ENCODE measurements around the gene CHRNA4. TPM values are rescaled to one million over a fixed set of nuclear protein-coding genes. Genes with fewer than 3 reads are reported as not detected.
A peak's percentile ranks its signal among the peaks of the same experiment; 100 is the strongest.

The CHRNA4 gene
- total RNA-seq, 1 donor from 2014 or later = 165 TPM

DNA sequence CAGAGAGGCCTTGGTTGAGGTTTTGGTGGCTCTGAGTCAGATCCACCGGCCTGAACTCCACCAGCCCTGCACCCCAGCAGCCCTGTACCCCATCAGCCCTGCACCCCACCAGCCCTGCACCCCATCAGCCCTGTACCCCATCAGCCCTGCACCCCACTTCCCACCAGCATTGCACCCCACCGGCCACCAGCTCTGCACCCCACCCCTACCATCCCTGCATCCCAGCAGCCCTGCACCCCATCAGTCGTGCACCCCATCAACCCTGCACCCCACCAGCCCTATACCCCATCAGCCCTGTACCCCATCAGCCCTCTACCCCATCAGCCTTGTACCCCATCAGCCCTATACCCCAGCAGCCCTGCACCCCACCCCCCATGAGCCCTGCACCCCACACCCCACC, 14.3 kb upstream of the CHRNA4 start:
- H3K4me1 Mint-ChIP-seq (ENCODE audit: low read depth, unreplicated experiment) = peaks cover 36% of the 10 kb centered on the region
- peaks cover 6% of the 10 kb centered on the region for H3K27me3 Mint-ChIP-seq (ENCODE audit: unreplicated experiment)
- peaks cover 17% of the 10 kb centered on the region for H3K9me3 Mint-ChIP-seq (ENCODE audit: unreplicated experiment)
- TF ChIP-seq, protein P1, sequence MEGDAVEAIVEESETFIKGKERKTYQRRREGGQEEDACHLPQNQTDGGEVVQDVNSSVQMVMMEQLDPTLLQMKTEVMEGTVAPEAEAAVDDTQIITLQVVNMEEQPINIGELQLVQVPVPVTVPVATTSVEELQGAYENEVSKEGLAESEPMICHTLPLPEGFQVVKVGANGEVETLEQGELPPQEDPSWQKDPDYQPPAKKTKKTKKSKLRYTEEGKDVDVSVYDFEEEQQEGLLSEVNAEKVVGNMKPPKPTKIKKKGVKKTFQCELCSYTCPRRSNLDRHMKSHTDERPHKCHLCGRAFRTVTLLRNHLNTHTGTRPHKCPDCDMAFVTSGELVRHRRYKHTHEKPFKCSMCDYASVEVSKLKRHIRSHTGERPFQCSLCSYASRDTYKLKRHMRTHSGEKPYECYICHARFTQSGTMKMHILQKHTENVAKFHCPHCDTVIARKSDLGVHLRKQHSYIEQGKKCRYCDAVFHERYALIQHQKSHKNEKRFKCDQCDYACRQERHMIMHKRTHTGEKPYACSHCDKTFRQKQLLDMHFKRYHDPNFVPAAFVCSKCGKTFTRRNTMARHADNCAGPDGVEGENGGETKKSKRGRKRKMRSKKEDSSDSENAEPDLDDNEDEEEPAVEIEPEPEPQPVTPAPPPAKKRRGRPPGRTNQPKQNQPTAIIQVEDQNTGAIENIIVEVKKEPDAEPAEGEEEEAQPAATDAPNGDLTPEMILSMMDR (IDR thresholded peaks at IDR 0.05; ENCODE audit: partially characterized antibody, unreplicated experiment) = no peak
- no peak overlapping the region for H3K27ac Mint-ChIP-seq (ENCODE audit: unreplicated experiment)
- H3K36me3 Mint-ChIP-seq (ENCODE audit: unreplicated experiment) = no peaks in the 10 kb centered on the region
- no peak overlapping the region for H3K4me3 Mint-ChIP-seq (ENCODE audit: unreplicated experiment)
- DNase-seq = no peak

DNA sequence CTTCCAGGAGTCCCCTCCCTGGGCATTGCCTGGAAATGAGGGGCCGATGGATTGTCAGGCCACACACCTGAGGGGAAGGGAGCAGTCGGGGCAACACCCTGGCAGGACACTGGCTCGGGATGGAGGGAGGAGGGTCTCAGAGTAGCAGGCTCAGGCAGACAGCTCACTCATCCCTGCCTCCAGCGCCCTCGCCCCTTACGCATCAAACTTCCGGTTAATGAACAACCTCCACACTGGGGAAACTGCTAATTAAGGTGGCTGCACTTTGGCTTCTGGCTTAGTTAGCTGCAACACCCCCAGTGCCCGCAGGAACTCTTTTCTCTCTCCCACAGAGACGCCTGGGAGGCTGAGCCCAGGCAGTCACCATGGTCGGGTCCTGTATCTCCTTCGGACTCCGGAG, 13.4 kb upstream of the CHRNA4 start:
- peaks cover 7% of the 10 kb centered on the region for H3K27me3 Mint-ChIP-seq (ENCODE audit: unreplicated experiment)
- peaks cover 33% of the 10 kb centered on the region for H3K4me1 Mint-ChIP-seq (ENCODE audit: low read depth, unreplicated experiment)
- no peaks in the 10 kb centered on the region for H3K36me3 Mint-ChIP-seq (ENCODE audit: unreplicated experiment)
- no peak overlapping the region for H3K4me3 Mint-ChIP-seq (ENCODE audit: unreplicated experiment)
- TF ChIP-seq, protein P1 (IDR thresholded peaks at IDR 0.05; ENCODE audit: partially characterized antibody, unreplicated experiment) = no peak
- no peak overlapping the region for H3K27ac Mint-ChIP-seq (ENCODE audit: unreplicated experiment)
- H3K9me3 Mint-ChIP-seq (ENCODE audit: unreplicated experiment) = peaks cover 15% of the 10 kb centered on the region
- no peak for DNase-seq

DNA sequence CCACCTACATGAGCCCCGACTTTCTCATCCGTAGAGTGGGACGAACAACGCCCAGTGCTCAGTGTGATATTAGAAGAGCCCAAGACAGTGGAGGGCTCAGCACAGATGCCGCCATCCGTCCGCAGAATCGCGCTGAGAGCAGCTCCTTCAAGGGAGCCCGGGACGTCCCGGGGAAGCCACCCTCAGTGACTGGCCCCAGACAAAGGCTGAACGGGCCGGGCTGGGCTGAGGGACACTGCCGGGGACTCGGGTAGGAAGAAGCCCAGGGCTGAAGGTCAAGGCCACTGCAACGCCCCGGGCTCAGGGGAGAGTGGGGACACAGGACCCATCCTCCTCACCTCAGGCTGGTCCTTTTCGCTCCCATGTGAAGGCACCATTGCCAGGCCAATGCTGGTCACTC, 12.8 kb upstream of the CHRNA4 start:
- Mint-ChIP-seq H3K9me3 (ENCODE audit: unreplicated experiment) (peaks cover 13% of the 10 kb centered on the region), H3K4me1 (ENCODE audit: low read depth, unreplicated experiment) (peaks cover 33% of the 10 kb centered on the region), H3K27me3 (ENCODE audit: unreplicated experiment) (peaks cover 7% of the 10 kb centered on the region), H3K27ac (ENCODE audit: unreplicated experiment) (no peak overlapping the region), H3K4me3 (ENCODE audit: unreplicated experiment) (no peak overlapping the region), H3K36me3 (ENCODE audit: unreplicated experiment) (no peaks in the 10 kb centered on the region)
- no peak for DNase-seq
- TF ChIP-seq, protein P1 (IDR thresholded peaks at IDR 0.05; ENCODE audit: partially characterized antibody, unreplicated experiment) = no peak

DNA sequence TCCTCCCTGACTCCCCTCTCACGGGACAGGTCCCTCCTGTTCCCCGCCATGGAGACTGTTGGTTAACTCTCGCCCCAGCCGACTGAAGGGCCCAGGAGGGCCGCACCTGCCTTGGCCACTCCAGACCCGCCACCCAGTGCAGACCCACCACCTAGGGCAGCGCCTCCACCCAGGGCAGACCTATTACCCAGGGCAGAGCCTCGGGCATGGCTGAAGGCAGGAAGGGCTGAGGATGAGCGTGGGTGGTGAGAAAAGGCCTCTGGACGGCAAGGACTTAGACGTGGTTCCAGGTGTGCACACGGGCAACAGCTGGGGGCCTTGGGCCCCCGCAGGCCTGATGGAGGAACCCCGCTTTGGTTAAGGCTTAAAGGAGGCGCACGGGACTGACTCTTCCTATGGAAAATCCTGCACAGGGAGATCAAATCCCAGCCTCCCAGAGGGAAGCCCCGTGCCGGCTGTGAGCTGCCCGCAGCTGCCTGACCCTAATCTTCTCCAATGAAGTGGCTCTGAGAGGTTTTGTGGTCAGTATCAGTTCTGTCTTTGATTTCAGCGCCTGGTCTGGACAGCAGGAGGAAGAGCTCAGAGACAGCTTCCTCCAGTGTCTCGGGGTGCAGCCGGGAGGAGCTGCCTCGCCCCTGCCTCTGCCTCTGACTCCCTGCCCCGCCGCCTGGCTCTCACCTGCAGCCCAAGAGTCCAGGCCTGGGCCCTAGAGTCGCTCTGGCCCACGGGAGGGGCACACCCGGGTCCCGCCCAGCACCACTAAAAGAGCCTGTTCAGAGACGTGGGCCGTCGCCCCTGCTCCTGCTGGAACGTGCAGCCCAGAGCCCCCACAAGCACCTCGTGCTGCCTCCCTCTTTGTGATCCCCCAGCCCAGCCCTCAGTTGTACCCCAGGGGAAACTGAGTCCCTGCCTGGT, 12.1 kb upstream of the CHRNA4 start:
- peaks cover 8% of the 10 kb centered on the region for H3K9me3 Mint-ChIP-seq (ENCODE audit: unreplicated experiment)
- H3K4me1 Mint-ChIP-seq (ENCODE audit: low read depth, unreplicated experiment) = peaks cover 27% of the 10 kb centered on the region
- TF ChIP-seq, protein P1 (IDR thresholded peaks at IDR 0.05; ENCODE audit: partially characterized antibody, unreplicated experiment) = no peak
- H3K4me3 Mint-ChIP-seq (ENCODE audit: unreplicated experiment) = no peak overlapping the region
- H3K27me3 Mint-ChIP-seq (ENCODE audit: unreplicated experiment) = peaks cover 7% of the 10 kb centered on the region
- no peak for DNase-seq
- H3K36me3 Mint-ChIP-seq (ENCODE audit: unreplicated experiment) = no peaks in the 10 kb centered on the region
- H3K27ac Mint-ChIP-seq (ENCODE audit: unreplicated experiment) = no peak overlapping the region

- TF ChIP-seq, protein P1 (IDR thresholded peaks at IDR 0.05; ENCODE audit: partially characterized antibody, unreplicated experiment) = no peak
- no peak for DNase-seq
- Mint-ChIP-seq H3K27ac (ENCODE audit: unreplicated experiment) (peak overlapping the region; percentile 94), H3K4me1 (ENCODE audit: low read depth, unreplicated experiment) (peaks cover 24% of the 10 kb centered on the region), H3K4me3 (ENCODE audit: unreplicated experiment) (peak overlapping the region; percentile 46), H3K9me3 (ENCODE audit: unreplicated experiment) (peaks cover 8% of the 10 kb centered on the region), H3K36me3 (ENCODE audit: unreplicated experiment) (no peaks in the 10 kb centered on the region), H3K27me3 (ENCODE audit: unreplicated experiment) (peaks cover 10% of the 10 kb centered on the region)
Observed at GRCh38 chr20:63371291-63371865, 10.2 kb upstream of the CHRNA4 start.

Measured in glutamatergic neuron (in vitro differentiated cells).